RWPE1 (cell line): ENCODE results near the gene GSDME.

Experiments
- CTCF ChIA-PET: fragments of 350-600 bp; sonication (Branson Sonifier 250); formaldehyde crosslinking; extraction: SDS; loops from one replicate; lab custom pipeline; 2021; lab: Yijun Ruan, JAX
- POLR2A ChIA-PET: fragments of 400-600 bp; formaldehyde crosslinking; extraction: SDS; loops from one replicate; lab custom pipeline; 2020; ENCODE audit warnings: antibody characterized with exemption; ENCODE audit not compliant: low non-redundant PET; lab: Yijun Ruan, JAX
- DNase-seq: peaks from one replicate; pipeline ENCODE4 v3.0.0; 2012; ENCODE audit warnings: low spot score
- H3K27ac ChIP-seq: fragments of 450-650 bp; 2 replicates; pipeline ENCODE4 v1.5.1; 2017
- TF ChIP-seq, protein P1 (sequence below): fragments of 450-650 bp; conservative IDR thresholded peaks from 2 replicates; pipeline ENCODE4 v1.5.1; 2017; ENCODE audit warnings: low read depth, mild to moderate bottlenecking

GSDME gene

GRCh38 chr7:24764972-24765744, 7.9 kb upstream of the GSDME start:
- TF ChIP-seq, protein P1, sequence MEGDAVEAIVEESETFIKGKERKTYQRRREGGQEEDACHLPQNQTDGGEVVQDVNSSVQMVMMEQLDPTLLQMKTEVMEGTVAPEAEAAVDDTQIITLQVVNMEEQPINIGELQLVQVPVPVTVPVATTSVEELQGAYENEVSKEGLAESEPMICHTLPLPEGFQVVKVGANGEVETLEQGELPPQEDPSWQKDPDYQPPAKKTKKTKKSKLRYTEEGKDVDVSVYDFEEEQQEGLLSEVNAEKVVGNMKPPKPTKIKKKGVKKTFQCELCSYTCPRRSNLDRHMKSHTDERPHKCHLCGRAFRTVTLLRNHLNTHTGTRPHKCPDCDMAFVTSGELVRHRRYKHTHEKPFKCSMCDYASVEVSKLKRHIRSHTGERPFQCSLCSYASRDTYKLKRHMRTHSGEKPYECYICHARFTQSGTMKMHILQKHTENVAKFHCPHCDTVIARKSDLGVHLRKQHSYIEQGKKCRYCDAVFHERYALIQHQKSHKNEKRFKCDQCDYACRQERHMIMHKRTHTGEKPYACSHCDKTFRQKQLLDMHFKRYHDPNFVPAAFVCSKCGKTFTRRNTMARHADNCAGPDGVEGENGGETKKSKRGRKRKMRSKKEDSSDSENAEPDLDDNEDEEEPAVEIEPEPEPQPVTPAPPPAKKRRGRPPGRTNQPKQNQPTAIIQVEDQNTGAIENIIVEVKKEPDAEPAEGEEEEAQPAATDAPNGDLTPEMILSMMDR = no peak
- POLR2A ChIA-PET = no interaction called here
- CTCF ChIA-PET = interaction anchor here (1.5 kb wide), 1 partner anchor 305 kb away, joined by 9 read pairs; no protein-coding TSS in a partner anchor
- no peak overlapping the region for H3K27ac ChIP-seq
- no peak for DNase-seq

GRCh38 chr7:24764011-24764410, 6.7 kb upstream of the GSDME start:
- ChIA-PET POLR2A (no interaction called here), CTCF (interaction anchor here (0.5 to 1.5 kb wide), 2 partner anchors 61 to 306 kb away, joined by 4 to 9 read pairs; no protein-coding TSS in a partner anchor)
- TF ChIP-seq, protein P1 = no peak
- no peak for DNase-seq
- no peak overlapping the region for H3K27ac ChIP-seq

DNA sequence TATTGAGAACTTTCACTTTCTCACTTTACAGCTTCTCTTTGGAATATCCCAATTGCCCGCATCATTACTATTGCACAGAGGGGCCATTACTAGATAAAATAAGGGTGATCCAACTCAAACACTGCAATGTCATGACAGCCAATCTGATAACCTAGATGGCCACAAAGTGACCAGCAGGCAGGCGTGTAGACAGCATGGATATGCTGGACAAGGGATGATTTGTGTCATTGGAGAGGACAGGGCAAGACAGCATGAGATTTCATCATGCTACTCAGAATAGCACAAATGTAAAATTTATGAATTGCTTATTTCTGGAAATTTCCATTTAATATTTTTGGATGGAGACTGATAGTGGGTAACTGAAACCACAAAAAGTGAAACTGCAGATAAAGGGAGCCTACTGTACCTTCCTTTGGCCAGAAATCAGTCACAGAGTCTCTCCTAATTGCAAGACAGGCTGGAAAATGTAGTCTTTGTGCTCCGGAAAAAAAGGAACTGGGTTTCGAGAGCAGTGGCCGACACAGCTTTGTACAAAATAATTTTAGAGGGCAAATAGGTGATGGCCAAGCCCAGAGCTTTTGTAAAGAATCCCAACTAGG, 6.1 kb upstream of the GSDME start:
- ChIA-PET CTCF (no interaction called here), POLR2A (no interaction called here)
- H3K27ac ChIP-seq = no peak overlapping the region
- no peak for DNase-seq
- TF ChIP-seq, protein P1 = no peak

- POLR2A ChIA-PET = no interaction called here
- CTCF ChIA-PET = interaction anchor here (0.6 kb wide), 2 partner anchors 10 to 366 kb away, joined by 3 to 4 read pairs; no protein-coding TSS in a partner anchor
- no peak for DNase-seq
- no peak overlapping the region for H3K27ac ChIP-seq
- TF ChIP-seq, protein P1 = no peak
These were observed 5.5 kb upstream of the GSDME start for GRCh38 chr7:24762771-24763170.

DNA sequence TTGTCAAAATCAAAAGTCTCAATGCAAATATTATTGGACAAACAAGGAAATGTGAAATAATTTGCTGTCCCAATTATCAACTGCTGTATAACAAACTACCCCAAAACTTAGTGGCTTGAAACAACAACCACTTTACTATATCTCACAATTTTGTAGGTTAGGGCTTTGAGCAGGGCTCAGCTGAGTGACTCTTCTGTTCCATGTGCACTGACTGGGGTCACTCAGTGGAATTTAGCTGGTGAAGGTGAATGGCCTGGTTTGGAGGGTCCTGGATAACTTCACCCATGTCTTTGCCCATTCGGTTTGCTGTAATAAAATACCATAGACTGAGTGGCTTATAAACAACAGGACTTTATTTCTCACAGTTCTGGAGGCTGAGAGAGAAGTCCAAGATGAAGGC, 3.7 kb upstream of the GSDME start:
- CTCF ChIA-PET = interaction anchor here (0.6 to 1.3 kb wide), 2 partner anchors 18 to 52 kb away, joined by 4 to 5 read pairs; no protein-coding TSS in a partner anchor
- TF ChIP-seq, protein P1 = no peak
- H3K27ac ChIP-seq = no peak overlapping the region
- DNase-seq = no peak
- POLR2A ChIA-PET = no interaction called here

- peak overlapping the region; percentile 97 for H3K27ac ChIP-seq
- ChIA-PET POLR2A (no interaction called here), CTCF (interaction anchor here (0.5 to 1.7 kb wide), 5 partner anchors 14 to 1350 kb away, joined by 3 to 7 read pairs (median 3); no protein-coding TSS in a partner anchor)
- TF ChIP-seq, protein P1 = no peak
- DNase-seq = peak; percentile 76
These were observed 515 bp downstream of the GSDME start for GRCh38 chr7:24756545-24757352.
